Activated T-cell treated with anti-CD3 and anti-CD28 coated beads, Interleukin-2, amount 50 U/mL, for 24 hours (primary cell): Measurements from ENCODE around the gene FLVCR2.
"Not testable (repeated sequence)": the region's sequence is repeated elsewhere in the genome, so short reads cannot be mapped to it uniquely, and the experiment has no call there.

ENCODE experiments used
- DNase-seq: peaks from one replicate; pipeline ENCODE4 v3.0.0-alpha.2; 2020
- H3K27ac Mint-ChIP-seq: 2 replicates; pipeline ENCODE4 v1.8.0; 2020; ENCODE audit warnings: mild to moderate bottlenecking, mixed read lengths
- H3K27me3 Mint-ChIP-seq: 2 replicates; pipeline ENCODE4 v1.8.0; 2020; ENCODE audit warnings: mixed read lengths
- H3K36me3 Mint-ChIP-seq: 2 replicates; pipeline ENCODE4 v1.8.0; 2020; ENCODE audit warnings: low read depth, mixed read lengths
- H3K4me1 Mint-ChIP-seq: 2 replicates; pipeline ENCODE4 v1.8.0; 2020; ENCODE audit warnings: low read depth, mixed read lengths
- H3K4me3 Mint-ChIP-seq: 2 replicates; pipeline ENCODE4 v1.8.0; 2020; ENCODE audit warnings: mild to moderate bottlenecking, moderate library complexity, mixed read lengths
- H3K9me3 Mint-ChIP-seq: 2 replicates; pipeline ENCODE4 v1.8.0; 2020; ENCODE audit warnings: mixed read lengths

The FLVCR2 gene

DNA sequence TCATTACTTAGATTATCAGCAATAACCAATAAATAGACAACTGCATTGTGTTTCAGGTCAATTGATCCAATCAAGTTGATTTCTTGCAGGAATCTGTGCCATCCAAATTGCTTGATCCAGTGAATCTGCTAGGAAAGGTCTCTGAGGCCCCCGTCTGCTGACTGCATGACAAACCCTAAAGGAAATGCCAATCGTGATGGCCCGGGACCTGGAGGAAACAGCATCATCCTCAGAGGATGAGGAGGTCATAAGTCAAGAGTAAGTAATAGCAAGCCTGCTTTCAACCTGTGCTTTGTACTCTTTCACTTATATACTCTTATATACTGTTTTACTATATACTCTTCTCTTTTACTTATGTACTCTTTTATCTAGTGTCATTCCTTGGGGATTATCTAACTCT is 84.5 kb downstream of the FLVCR2 start:
- Mint-ChIP-seq H3K36me3 (peaks cover 46% of the 10 kb centered on the region), H3K27ac (no peak overlapping the region), H3K4me3 (peak overlapping the region; percentile 49), H3K4me1 (peaks cover 35% of the 10 kb centered on the region), H3K9me3 (no peaks in the 10 kb centered on the region), H3K27me3 (no peaks in the 10 kb centered on the region)
- DNase-seq, result no peak

DNA sequence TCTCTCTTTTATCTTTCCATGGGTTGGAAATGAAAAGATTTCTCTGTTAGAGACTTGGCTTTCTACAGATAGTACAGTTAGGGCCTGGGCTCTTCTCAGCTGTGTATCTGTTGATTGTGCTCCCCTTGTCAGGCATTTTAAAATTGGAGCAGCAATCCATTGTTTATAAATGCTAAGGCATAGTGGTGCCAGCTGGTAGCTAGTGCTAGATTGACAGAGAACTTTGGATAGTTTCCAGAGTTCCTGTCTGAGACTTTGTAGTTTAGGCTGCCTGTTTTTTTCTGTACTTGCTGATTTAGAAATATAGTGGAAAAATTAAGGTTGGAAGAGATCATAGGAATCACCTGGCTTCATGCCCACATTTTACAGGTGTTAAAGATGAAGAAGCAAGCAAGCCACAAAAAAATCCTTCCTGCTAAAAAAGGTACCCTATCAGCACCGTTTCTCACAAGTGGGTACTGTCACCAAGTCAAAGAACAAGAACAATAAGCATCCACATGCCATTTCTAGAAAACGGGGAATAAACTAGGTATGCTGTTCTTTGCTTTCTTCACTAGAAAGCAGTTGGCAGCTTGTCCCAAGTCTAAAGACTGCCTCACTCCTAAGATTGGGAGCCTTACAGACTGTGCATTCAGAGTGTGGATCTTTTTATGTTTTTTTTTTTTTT is 88.8 kb downstream of the FLVCR2 start:
- Mint-ChIP-seq H3K9me3 (no peaks in the 10 kb centered on the region), H3K27me3 (no peaks in the 10 kb centered on the region), H3K4me1 (peaks cover 17% of the 10 kb centered on the region), H3K27ac (no peak overlapping the region), H3K4me3 (no peak overlapping the region), H3K36me3 (peaks cover 73% of the 10 kb centered on the region)
- no peak for DNase-seq

- peaks cover 62% of the 10 kb centered on the region for H3K36me3 Mint-ChIP-seq
- no peak for DNase-seq
- H3K27ac Mint-ChIP-seq, result peak overlapping the region; percentile 85
- H3K4me3 Mint-ChIP-seq, result no peak overlapping the region
- no peaks in the 10 kb centered on the region for H3K27me3 Mint-ChIP-seq
- peaks cover 32% of the 10 kb centered on the region for H3K4me1 Mint-ChIP-seq
- peaks cover 4% of the 10 kb centered on the region for H3K9me3 Mint-ChIP-seq
These were observed 94.3 kb downstream of the FLVCR2 start for GRCh38 chr14:75672605-75673192.

DNA sequence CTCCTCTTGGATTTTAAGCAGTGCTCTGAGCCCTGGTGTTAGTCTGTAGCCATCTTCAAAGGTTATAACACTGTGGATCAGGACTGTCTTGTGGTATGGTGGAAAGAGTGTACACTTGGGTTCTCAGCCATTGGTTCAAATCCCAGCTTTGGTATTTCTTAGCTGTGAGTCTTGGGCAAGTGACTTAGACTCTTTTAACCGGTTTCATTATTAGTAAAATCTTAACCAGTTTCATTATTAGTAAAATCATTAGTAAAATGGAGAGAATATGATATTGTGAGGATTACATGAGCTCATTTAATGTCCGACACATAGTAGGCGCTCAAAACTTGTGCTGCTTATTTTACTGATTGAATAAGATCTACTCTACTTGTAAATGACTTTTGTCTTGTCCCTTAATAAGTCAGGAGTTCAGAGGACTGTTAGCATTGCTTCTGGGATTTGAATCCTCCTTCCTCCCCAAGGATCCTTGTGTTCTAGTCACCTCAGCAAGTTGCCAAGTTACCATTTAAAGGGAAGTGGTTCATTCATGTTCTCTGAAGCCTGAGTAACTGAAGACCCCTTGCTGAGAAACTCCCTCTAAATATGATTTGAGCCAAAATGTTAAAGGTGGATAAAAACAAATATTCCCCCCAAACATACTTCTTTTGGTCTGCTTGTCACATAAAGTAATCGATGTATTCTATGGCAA is 95.1 kb downstream of the FLVCR2 start:
- H3K4me1 Mint-ChIP-seq, result peaks cover 32% of the 10 kb centered on the region
- peak overlapping the region; percentile 85 for H3K27ac Mint-ChIP-seq
- no peak for DNase-seq
- peaks cover 4% of the 10 kb centered on the region for H3K9me3 Mint-ChIP-seq
- H3K36me3 Mint-ChIP-seq, result peaks cover 59% of the 10 kb centered on the region
- H3K27me3 Mint-ChIP-seq, result no peaks in the 10 kb centered on the region
- H3K4me3 Mint-ChIP-seq, result no peak overlapping the region

GRCh38 chr14:75675265-75675960 is 97.0 kb downstream of the FLVCR2 start:
- Mint-ChIP-seq H3K27ac (no peak overlapping the region), H3K27me3 (no peaks in the 10 kb centered on the region), H3K4me3 (no peak overlapping the region), H3K9me3 (peaks cover 4% of the 10 kb centered on the region), H3K4me1 (peaks cover 29% of the 10 kb centered on the region), H3K36me3 (peaks cover 51% of the 10 kb centered on the region)
- no peak for DNase-seq

- Mint-ChIP-seq H3K27ac (no peak overlapping the region), H3K4me3 (no peak overlapping the region), H3K36me3 (peaks cover 69% of the 10 kb centered on the region), H3K9me3 (no peaks in the 10 kb centered on the region), H3K27me3 (no peaks in the 10 kb centered on the region), H3K4me1 (peaks cover 10% of the 10 kb centered on the region)
- DNase-seq, result no peak
These were observed 107.5 kb downstream of the FLVCR2 start for GRCh38 chr14:75685910-75686309.

GRCh38 chr14:75689012-75689411 is 110.6 kb downstream of the FLVCR2 start:
- Mint-ChIP-seq H3K4me1 (peaks cover 10% of the 10 kb centered on the region), H3K9me3 (no peaks in the 10 kb centered on the region), H3K4me3 (no peak overlapping the region), H3K36me3 (peaks cover 71% of the 10 kb centered on the region), H3K27me3 (no peaks in the 10 kb centered on the region), H3K27ac (no peak overlapping the region)
- DNase-seq, result no peak

DNA sequence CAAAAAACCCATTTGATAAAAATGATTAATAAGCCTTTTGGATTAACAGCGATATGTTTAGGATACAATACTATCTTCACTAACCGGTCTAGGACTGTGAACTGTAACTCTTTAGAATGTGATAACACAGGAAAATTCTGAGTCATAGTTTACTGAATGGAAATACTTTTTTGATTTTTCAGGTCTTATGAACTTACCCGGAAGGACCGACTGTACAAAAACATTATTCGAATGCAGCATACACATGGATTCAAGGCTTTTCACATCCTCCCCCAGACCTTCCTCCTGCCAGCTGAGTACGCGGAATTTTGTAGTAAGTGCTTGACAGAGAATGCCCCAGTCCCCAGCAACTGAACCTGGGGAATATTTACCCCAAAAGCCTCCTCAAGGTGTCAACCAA is 111.6 kb downstream of the FLVCR2 start:
- no peak overlapping the region for H3K27ac Mint-ChIP-seq
- peaks cover 73% of the 10 kb centered on the region for H3K36me3 Mint-ChIP-seq
- peaks cover 10% of the 10 kb centered on the region for H3K4me1 Mint-ChIP-seq
- H3K4me3 Mint-ChIP-seq, result no peak overlapping the region
- H3K9me3 Mint-ChIP-seq, result peaks cover 4% of the 10 kb centered on the region
- no peaks in the 10 kb centered on the region for H3K27me3 Mint-ChIP-seq
- no peak for DNase-seq

DNA sequence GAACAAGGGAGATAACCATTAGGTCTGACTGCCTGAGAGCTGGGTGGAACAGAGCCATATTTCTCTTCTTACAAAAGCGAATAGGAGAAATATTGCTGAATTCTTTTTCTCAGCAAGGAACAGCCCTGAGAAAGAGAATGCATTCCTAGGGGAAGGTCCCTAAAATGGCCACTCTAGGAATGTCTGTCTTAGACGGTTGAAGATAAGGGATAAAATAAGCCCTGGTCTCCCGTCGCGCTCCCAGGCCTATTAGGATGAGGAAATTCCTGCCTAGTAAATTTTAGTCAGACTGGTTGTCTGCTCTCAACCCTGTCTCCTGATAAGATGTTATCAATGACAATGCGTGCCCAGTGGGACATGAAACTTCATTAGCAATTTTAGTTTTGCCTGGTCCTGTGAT is 116.6 kb downstream of the FLVCR2 start:
- peaks cover 84% of the 10 kb centered on the region for H3K36me3 Mint-ChIP-seq
- H3K4me1 Mint-ChIP-seq, H3K4me3 Mint-ChIP-seq, H3K27me3 Mint-ChIP-seq, DNase-seq, H3K27ac Mint-ChIP-seq, H3K9me3 Mint-ChIP-seq: not testable (repeated sequence)

DNA sequence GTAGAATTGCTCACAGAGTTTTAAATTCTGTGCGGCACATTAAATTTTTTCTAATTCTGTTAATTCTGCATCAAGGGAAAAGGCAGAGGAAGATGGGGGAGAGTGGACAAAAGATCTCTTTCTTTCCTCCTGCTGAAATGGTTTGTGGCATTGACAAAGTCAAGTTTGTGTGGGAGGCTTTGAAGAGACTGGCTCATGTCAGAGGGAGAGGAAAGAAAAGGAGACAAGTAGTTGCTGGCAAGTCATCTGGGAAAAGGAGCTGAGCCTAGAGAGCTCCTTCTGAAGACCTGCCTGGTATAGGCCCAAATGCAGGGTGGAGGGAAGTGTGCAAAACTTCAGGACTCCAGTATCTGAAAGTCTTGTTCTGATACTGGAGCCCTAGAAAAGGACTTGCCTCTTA is 119.0 kb downstream of the FLVCR2 start:
- Mint-ChIP-seq H3K9me3 (peaks cover 6% of the 10 kb centered on the region), H3K4me1 (no peaks in the 10 kb centered on the region), H3K4me3 (no peak overlapping the region), H3K36me3 (peaks cover 85% of the 10 kb centered on the region), H3K27ac (no peak overlapping the region), H3K27me3 (no peaks in the 10 kb centered on the region)
- DNase-seq, result no peak
